HG03460 (cell line): Measurements from ENCODE around the gene SELL.
"Not testable (repeated sequence)": the region's sequence is repeated elsewhere in the genome, so short reads cannot be mapped to it uniquely, and the experiment has no call there.

ENCODE experiments used
- ATAC-seq: cut with Tn5 transposase; IDR thresholded peaks from one replicate; pipeline ENCODE4 v1.9.1; 2021; ENCODE audit not compliant: unreplicated experiment

Gene SELL

GRCh38 chr1:169670244-169670643 is 41.2 kb downstream of the SELL start:
- not testable (repeated sequence) for ATAC-seq

- ATAC-seq = not testable (repeated sequence)
Measured at GRCh38 chr1:169667699-169668596, 43.5 kb downstream of the SELL start.

- not testable (repeated sequence) for ATAC-seq
Measured at GRCh38 chr1:169667227-169667639, 44.2 kb downstream of the SELL start.

GRCh38 chr1:169662680-169663079 is 48.7 kb downstream of the SELL start:
- not testable (repeated sequence) for ATAC-seq

GRCh38 chr1:169661066-169661465 is 50.4 kb downstream of the SELL start:
- not testable (repeated sequence) for ATAC-seq

DNA sequence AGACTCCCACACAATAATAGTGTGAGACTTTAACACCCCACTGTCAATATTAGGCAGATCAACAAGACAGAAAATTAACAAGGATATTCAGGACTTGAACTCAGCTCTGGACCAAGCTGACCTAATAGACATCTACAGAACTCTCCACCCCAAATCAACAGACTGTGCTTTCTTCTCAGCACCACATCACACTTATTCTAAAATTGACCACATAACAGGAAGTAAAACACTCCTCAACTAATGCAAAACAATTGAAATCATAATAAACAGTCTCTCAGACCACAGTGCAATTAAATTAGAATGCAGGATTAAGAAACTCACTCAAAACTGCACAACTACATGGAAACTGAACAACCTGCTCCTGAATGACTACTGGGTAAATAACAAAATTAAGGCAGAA is 52.6 kb downstream of the SELL start:
- ATAC-seq = not testable (repeated sequence)

DNA sequence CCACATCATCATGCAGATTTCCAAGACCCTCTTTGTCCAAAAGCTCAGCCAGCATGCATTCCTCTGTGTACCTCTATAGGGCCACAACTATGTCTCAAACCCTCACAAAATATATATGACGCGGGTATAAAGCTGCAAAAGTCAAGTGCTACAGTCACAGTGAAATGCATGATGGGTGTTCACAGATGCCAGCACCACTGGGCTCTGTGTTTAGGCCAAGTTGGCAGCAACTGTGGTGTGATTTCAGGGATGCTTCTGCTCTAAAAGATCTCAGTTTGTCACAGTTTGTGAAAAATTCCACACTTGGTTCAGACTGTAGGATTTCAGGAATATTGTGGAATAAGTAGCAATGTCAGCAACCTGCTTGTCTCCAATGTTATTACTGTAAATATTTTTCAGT is 57.5 kb downstream of the SELL start:
- no peak for ATAC-seq

DNA sequence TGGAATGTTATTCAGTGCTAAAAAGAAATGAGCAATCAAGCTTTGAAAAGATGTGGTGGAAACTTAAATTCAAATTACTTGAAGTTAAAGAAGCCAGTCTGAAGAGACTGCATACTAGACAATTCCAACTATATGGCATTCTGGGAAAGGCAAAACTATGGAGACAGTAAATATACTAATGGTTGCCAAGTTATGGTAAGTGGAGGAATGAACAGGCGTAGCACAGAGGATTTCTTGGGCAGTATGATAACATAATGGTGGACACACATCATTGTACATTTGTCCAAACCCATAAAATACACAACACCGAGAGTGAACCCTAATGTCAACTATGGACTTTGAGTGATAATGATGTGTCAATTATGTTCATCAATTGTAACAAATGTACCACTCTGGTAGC is 60.4 kb downstream of the SELL start:
- no peak for ATAC-seq

DNA sequence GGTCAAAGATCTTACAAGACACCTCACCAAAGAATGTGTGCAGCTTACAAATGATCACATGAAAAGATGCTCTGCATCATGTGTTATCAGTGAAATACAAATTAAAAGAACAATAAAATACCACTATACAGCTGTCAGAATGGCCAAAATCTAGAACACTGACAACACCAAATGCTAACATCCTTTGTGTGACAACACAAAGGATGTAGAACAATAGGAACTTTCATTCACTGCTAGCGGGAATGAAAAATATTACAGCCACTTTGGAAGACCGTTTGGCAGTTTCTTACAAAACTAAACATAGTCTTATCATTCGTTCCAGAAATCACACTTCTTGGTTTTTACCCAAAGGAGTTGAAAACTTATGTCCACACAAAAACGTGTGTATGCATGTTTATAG is 60.9 kb downstream of the SELL start:
- ATAC-seq = no peak

DNA sequence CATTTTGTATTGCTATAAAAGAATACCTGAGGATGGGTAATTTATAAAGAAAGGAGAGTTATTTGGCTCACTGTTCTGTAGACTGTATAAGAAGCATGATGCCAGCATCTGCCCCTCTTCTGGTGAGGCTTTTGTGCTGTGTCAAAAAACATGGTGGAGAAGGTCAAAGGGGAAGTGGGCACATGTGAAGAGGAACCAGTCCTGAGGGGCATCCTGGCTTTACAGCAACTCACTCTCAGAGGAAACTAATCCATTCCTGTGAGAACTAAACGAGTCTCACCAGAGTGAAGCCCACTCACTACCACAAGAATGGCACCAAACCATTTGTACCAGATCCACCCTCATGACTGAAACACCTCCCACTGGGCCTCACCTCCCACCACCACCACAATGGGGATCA is 62.7 kb downstream of the SELL start:
- ATAC-seq = no peak

DNA sequence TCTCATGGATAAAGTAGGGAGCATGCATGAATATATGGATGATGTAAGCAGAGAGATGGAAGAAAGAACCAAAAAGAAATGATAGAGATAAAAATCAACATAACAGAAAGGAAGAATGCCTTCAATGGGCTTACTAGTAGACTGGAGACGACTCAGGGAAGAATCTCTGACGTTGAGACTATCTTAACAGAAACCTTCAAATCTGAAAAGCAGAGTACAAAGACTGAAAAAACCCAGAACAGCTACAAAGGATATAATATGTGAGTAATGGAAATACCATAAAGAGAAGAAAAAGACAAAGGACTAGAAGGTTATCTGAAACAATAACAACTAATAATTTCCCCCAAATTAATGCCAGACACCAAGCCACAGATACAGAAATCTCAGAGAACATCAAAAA is 63.2 kb downstream of the SELL start:
- no peak for ATAC-seq

GRCh38 chr1:169647512-169647911 is 63.9 kb downstream of the SELL start:
- no peak for ATAC-seq

- ATAC-seq = no peak
Measured at GRCh38 chr1:169644297-169644696, 67.1 kb downstream of the SELL start.
